Prostate gland (tissue), 2 donors: Measurements from ENCODE around the gene ARAP3.

Source experiments
- CTCF ChIP-seq, 4 experiments: fragments of 200-600 bp in 2 of 4; fragments of 450-650 bp in 2 of 4; sonication (generic) in 2 of 4; IDR thresholded peaks; 1 replicate in 3 of 4; 2 replicates in 1 of 4; pipeline ENCODE4 v1.5.1; 2016 to 2019; ENCODE audit warnings: antibody characterized with exemption in 4 of 4, mild to moderate bottlenecking in 2 of 4, moderate library complexity in 2 of 4
- POLR2AphosphoS5 ChIP-seq: sonication (generic); formaldehyde crosslinking; IDR thresholded peaks from one replicate; pipeline ENCODE4 v1.6.1; 2017; ENCODE audit warnings: antibody characterized with exemption

DNA sequence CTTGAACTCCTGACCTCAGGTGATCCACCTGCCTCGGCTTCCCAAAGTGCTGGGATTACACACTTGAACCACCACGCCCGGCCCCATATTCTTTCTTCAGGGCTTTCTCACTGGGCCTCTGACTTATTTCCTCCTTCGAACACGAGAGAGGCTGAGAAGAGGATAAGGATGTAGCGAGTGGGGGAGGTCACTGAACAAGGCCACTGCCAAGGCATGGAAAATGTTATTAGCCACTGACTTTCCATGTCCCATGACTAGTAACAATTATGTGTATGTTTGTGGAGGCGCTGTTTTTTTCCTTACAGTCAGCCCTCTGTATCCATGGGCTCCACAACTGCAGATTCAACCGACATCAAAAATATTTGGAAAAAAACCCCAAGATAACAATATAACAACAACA, 18.5 kb downstream of the ARAP3 start:
- TF ChIP-seq CTCF (IDR thresholded peaks at IDR 0.05): no peak
- TF ChIP-seq POLR2AphosphoS5: no peak
